Ovary (tissue), 3 donors: ENCODE measurements around the gene TNFSF11.

Experiments
- POLR2A ChIP-seq: fragments of 450-650 bp; IDR thresholded peaks from one replicate; pipeline ENCODE4 v1.6.1; 2017; ENCODE audit warnings: antibody characterized with exemption, mild to moderate bottlenecking, moderate library complexity
- TF ChIP-seq, protein P1 (sequence below), 3 donors: fragments of 450-650 bp in 2 of 3; fragments of 200-600 bp in 1 of 3; IDR thresholded peaks; one replicate each; pipeline versions ENCODE4 v1.5.1 to v1.8.0; 2016 to 2022; ENCODE audit warnings: antibody characterized with exemption in 3 of 3, mild to moderate bottlenecking in 1 of 3
- donor health status: DM: no; HTN: no; CAD: no.

DNA sequence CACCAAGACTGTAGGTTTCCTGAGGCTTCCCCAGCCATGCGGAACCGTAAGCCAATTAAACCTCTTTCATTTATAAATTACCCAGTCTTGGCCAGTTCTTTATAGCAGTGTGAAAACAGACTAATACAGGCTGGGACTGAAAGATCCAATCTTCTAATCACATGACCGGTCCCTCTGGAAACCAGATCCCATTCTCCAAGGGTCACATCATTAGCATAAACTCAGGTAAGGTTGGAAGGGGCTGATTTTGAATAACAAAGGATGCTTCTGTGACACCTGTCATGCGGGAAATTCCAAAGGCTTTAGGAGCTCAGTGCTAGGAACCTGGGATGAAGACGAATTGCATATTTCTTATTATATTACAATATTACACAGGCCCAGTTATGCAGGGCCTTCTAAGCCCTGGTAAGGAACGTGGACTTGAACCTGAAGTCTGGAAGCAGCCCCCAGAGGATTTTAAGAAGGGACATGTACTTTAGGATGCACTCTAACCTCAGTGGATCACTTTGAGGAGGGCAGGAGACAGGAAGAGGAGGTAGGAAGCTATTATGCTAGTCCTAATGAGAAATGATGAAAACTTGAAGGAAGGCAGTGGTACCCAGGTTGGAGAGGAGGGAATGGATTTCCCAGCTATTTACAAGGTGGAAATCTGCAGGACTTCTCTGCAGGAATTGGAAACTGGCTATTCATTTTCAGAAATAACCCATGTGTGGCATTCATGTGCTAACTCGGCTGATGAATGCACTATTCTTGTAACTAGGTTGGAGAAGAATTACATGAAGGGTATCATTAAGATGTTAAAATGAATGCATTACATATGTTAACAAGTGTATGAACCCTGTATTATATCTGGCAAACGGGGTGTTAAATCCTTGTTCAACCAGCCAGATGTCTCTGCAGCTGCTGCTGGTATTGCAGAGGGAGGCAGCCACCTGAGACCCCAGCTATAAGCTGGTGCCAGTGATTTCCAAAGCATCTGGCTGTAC, 19.3 kb downstream of the TNFSF11 start:
- TF ChIP-seq, protein P1, sequence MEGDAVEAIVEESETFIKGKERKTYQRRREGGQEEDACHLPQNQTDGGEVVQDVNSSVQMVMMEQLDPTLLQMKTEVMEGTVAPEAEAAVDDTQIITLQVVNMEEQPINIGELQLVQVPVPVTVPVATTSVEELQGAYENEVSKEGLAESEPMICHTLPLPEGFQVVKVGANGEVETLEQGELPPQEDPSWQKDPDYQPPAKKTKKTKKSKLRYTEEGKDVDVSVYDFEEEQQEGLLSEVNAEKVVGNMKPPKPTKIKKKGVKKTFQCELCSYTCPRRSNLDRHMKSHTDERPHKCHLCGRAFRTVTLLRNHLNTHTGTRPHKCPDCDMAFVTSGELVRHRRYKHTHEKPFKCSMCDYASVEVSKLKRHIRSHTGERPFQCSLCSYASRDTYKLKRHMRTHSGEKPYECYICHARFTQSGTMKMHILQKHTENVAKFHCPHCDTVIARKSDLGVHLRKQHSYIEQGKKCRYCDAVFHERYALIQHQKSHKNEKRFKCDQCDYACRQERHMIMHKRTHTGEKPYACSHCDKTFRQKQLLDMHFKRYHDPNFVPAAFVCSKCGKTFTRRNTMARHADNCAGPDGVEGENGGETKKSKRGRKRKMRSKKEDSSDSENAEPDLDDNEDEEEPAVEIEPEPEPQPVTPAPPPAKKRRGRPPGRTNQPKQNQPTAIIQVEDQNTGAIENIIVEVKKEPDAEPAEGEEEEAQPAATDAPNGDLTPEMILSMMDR (IDR thresholded peaks at IDR 0.05), result no peak
- TF ChIP-seq POLR2A, result no peak
